IMR-90 (cell line): ENCODE data around the gene EFCC1. TPM values are rescaled to one million over a fixed set of nuclear protein-coding genes. Genes with fewer than 3 reads are reported as not detected.
A peak's percentile ranks its signal among the peaks of the same experiment; 100 is the strongest.

Experiments used
- ATAC-seq: fragments of 200-7000 bp; cut with Tn5 transposase; 2 replicates; pipeline ENCODE4 v1.9.1; 2020; ENCODE audit warnings: low read depth, mild to moderate bottlenecking, moderate library complexity
- BruUV-seq: library from RNA; stranded (reverse); fragments of 400-500 nt; replicated peaks from 2 replicates; lab custom pipeline; 2021; lab: Mats Ljungman, UMichigan
- CTCF ChIA-PET: fragments of 300-600 bp; formaldehyde crosslinking; extraction: SDS; loops from one replicate; lab custom pipeline; 2021; ENCODE audit warnings: antibody characterized with exemption; lab: Yijun Ruan, JAX
- POLR2A ChIA-PET: fragments of 300-600 bp; sonication (Branson Sonifier 250); formaldehyde crosslinking; loops from one replicate; lab custom pipeline; 2022; ENCODE audit warnings: antibody characterized with exemption; ENCODE audit not compliant: unreplicated experiment; lab: Charles Lee
- DNase-seq: peaks from one replicate; pipeline ENCODE4 v3.0.0; 2013
- H2AFZ ChIP-seq: replicated peaks from 2 replicates; pipeline ENCODE3; 2013; ENCODE audit warnings: low read length, mild to moderate bottlenecking; ENCODE audit not compliant: poor library complexity
- H2AK5ac ChIP-seq: 2 replicates; pipeline ENCODE4 v1.6.1; 2013; ENCODE audit warnings: low read depth, low read length, inconsistent platforms
- H2AK9ac ChIP-seq: replicated peaks from 2 replicates; pipeline ENCODE3; 2013; ENCODE audit warnings: mild to moderate bottlenecking, low read depth, low read length, moderate library complexity; ENCODE audit not compliant: poor library complexity
- H2BK120ac ChIP-seq: 2 replicates; pipeline ENCODE4 v1.6.1; 2013; ENCODE audit warnings: low read depth, low read length, inconsistent platforms
- H2BK15ac ChIP-seq: 3 replicates; pipeline ENCODE4 v1.6.1; 2013; ENCODE audit warnings: low read depth, low read length, inconsistent platforms
- H2BK20ac ChIP-seq: 2 replicates; pipeline ENCODE4 v1.6.1; 2013; ENCODE audit warnings: low read depth, mild to moderate bottlenecking, inconsistent platforms, low read length, moderate library complexity
- H2BK5ac ChIP-seq: 2 replicates; pipeline ENCODE4 v1.6.1; 2013; ENCODE audit warnings: mild to moderate bottlenecking, low read depth, low read length, inconsistent platforms; ENCODE audit not compliant: poor library complexity, severe bottlenecking
- H3K14ac ChIP-seq: replicated peaks from 2 replicates; pipeline ENCODE4 v1.6.1; 2013; ENCODE audit warnings: low read depth, low read length, inconsistent platforms
- H3K18ac ChIP-seq: 2 replicates; pipeline ENCODE4 v1.6.1; 2013; ENCODE audit warnings: low read depth, low read length, control low read depth
- H3K23ac ChIP-seq: 2 replicates; pipeline ENCODE4 v1.6.1; 2013; ENCODE audit warnings: low read depth, low read length, inconsistent platforms
- H3K27ac ChIP-seq: 2 replicates; pipeline ENCODE4 v1.5.1; 2013; ENCODE audit warnings: mild to moderate bottlenecking, control low read depth, low read length; ENCODE audit not compliant: insufficient read depth
- H3K27me3 ChIP-seq: 2 replicates; pipeline ENCODE4 v1.6.1; 2013; ENCODE audit warnings: low read length; ENCODE audit not compliant: control insufficient read depth, insufficient read depth
- H3K36me3 ChIP-seq: 2 replicates; pipeline ENCODE4 v1.6.1; 2013; ENCODE audit warnings: low read length, mixed read lengths; ENCODE audit not compliant: control insufficient read depth, insufficient read depth
- H3K4ac ChIP-seq: 2 replicates; pipeline ENCODE4 v1.6.1; 2013; ENCODE audit warnings: low read depth, low read length, inconsistent platforms
- H3K4me1 ChIP-seq: 2 replicates; pipeline ENCODE4 v1.6.1; 2013; ENCODE audit warnings: low read length, mixed read lengths; ENCODE audit not compliant: control insufficient read depth, insufficient read depth
- H3K4me2 ChIP-seq: 2 replicates; pipeline ENCODE4 v1.6.1; 2013; ENCODE audit warnings: low read depth, mild to moderate bottlenecking, control low read depth, low read length, moderate library complexity
- H3K4me3 ChIP-seq: 2 replicates; pipeline ENCODE4 v1.5.1; 2013; ENCODE audit warnings: low read depth, mild to moderate bottlenecking, control low read depth, low read length, moderate library complexity; ENCODE audit not compliant: insufficient read depth
- H3K56ac ChIP-seq: 2 replicates; pipeline ENCODE4 v1.6.1; 2013; ENCODE audit warnings: low read length, inconsistent platforms; ENCODE audit not compliant: insufficient read depth; ENCODE audit errors: extremely low read depth
- H3K79me1 ChIP-seq, 2 experiments: 2 replicates each; pipeline ENCODE4 v1.6.1; 2013; ENCODE audit warnings: low read length in 2 of 2, inconsistent platforms in 1 of 2, low read depth in 1 of 2
- H3K9ac ChIP-seq: 2 replicates; pipeline ENCODE4 v1.6.1; 2013; ENCODE audit warnings: low read depth, low read length, control low read depth
- H3K9me1 ChIP-seq: 2 replicates; pipeline ENCODE4 v1.6.1; 2013; ENCODE audit warnings: low read length, inconsistent platforms; ENCODE audit not compliant: insufficient read depth
- H3K9me3 ChIP-seq: 2 replicates; pipeline ENCODE4 v1.6.1; 2013; ENCODE audit warnings: low read length; ENCODE audit not compliant: control insufficient read depth, insufficient read depth
- H4K20me1 ChIP-seq: 2 replicates; pipeline ENCODE4 v1.6.1; 2013; ENCODE audit warnings: low read length, inconsistent platforms; ENCODE audit not compliant: insufficient read depth
- H4K5ac ChIP-seq: 2 replicates; pipeline ENCODE4 v1.6.1; 2013; ENCODE audit warnings: mild to moderate bottlenecking, low read depth, low read length, control low read depth
- H4K8ac ChIP-seq, 2 experiments: 2 replicates each; pipeline ENCODE4 v1.6.1; 2013; ENCODE audit warnings: low read depth in 2 of 2, low read length in 2 of 2, control low read depth in 1 of 2, inconsistent platforms in 1 of 2
- H4K91ac ChIP-seq: 2 replicates; pipeline ENCODE4 v1.6.1; 2013; ENCODE audit warnings: low read depth, low read length, inconsistent platforms; ENCODE audit not compliant: insufficient read depth
- CEBPB ChIP-seq: IDR thresholded peaks from 2 replicates; pipeline ENCODE4 v1.6.1; 2012; ENCODE audit warnings: low read depth, low read length, improper control_type of control experiment
- CHD1 ChIP-seq: IDR thresholded peaks from 2 replicates; pipeline ENCODE4 v1.6.1; 2012; ENCODE audit warnings: low read depth, low read length, improper control_type of control experiment
- FOS ChIP-seq: fragments of 150-350 bp; IDR thresholded peaks from 2 replicates; pipeline ENCODE4 v1.6.1; 2016; ENCODE audit warnings: low read depth, low read length
- MAFK ChIP-seq: IDR thresholded peaks from 2 replicates; pipeline ENCODE4 v1.6.1; 2012; ENCODE audit warnings: low read depth, low read length, improper control_type of control experiment
- MXI1 ChIP-seq: IDR thresholded peaks from 2 replicates; pipeline ENCODE4 v1.6.1; 2012; ENCODE audit warnings: low read depth, mild to moderate bottlenecking, low read length, moderate library complexity, borderline replicate concordance
- NFE2L2 ChIP-seq: fragments of 150-350 bp; IDR thresholded peaks from 2 replicates; pipeline ENCODE4 v1.6.1; 2016; ENCODE audit warnings: low read depth, mild to moderate bottlenecking, low read length
- POLR2A ChIP-seq: IDR thresholded peaks from 2 replicates; pipeline ENCODE4 v1.6.1; 2012; ENCODE audit warnings: mild to moderate bottlenecking, low read depth, low read length
- RAD21 ChIP-seq: IDR thresholded peaks from 2 replicates; pipeline ENCODE4 v1.6.1; 2012; ENCODE audit warnings: low read length, improper control_type of control experiment
- RCOR1 ChIP-seq: IDR thresholded peaks from 2 replicates; pipeline ENCODE4 v1.6.1; 2012; ENCODE audit warnings: mild to moderate bottlenecking, low read length, improper control_type of control experiment; ENCODE audit not compliant: insufficient replicate concordance
- RFX5 ChIP-seq: IDR thresholded peaks from 2 replicates; pipeline ENCODE4 v1.8.0; 2012; ENCODE audit warnings: low read depth, mild to moderate bottlenecking, low read length, moderate library complexity
- SMC3 ChIP-seq: fragments of 150-350 bp; IDR thresholded peaks from 2 replicates; pipeline ENCODE4 v1.6.1; 2016; ENCODE audit warnings: low read depth, mild to moderate bottlenecking, antibody characterized with exemption, low read length, moderate library complexity
- WGBS, 2 experiments: methylation state at CpG; one replicate each; pipeline versions ENCODE4 v1.1.5 to v1.1.7; 2013; ENCODE audit warnings: missing lambda C conversion rate in 2 of 2; ENCODE audit not compliant: insufficient read length in 1 of 2; ENCODE audit errors: extremely low coverage in 2 of 2; 5-methylcytosine and 5-hydroxymethylcytosine counted together
- dilution Hi-C: fragments of 300-500 bp; cut with HindIII; formaldehyde crosslinking; loops from one replicate; pipeline ENCODE4 v1.14.3; 2018; ENCODE audit warnings: low sequenced_read_pairs; ENCODE audit not compliant: unreplicated experiment
- in situ Hi-C: fragments of 300-500 bp; cut with MboI; formaldehyde crosslinking; loops from 3 replicates; pipeline ENCODE4 v1.14.3; 2019; ENCODE audit warnings: low sequenced_read_pairs, inconsistent platforms, mixed read lengths
- intact Hi-C: fragments of 100-400 bp; cut with micrococcal nuclease; formaldehyde crosslinking; loops from 2 replicates; pipeline ENCODE4 v1.10.0; 2022
- polyA plus RNA-seq, 3 experiments: library from polyadenylated mRNA; depleted of rRNA; stranded (reverse); fragments of >200 nt; gene quantifications; 2 replicates each; pipeline ENCODE4 v1.2.3, GENCODE V29; 2012; ENCODE audit warnings: low replicate concordance in 1 of 3
- total RNA-seq: library from RNA; depleted of rRNA; stranded (reverse); fragments of >200 nt; gene quantifications from 2 replicates; pipeline ENCODE4 v1.2.3, GENCODE V29; 2012
- TF ChIP-seq, protein P1 (sequence below): fragments of 150-350 bp; IDR thresholded peaks from 2 replicates; pipeline ENCODE4 v1.6.1; 2016; ENCODE audit warnings: low read depth, mild to moderate bottlenecking, low read length, moderate library complexity, borderline replicate concordance
- TF ChIP-seq, protein P2 (sequence below): fragments of 150-350 bp; IDR thresholded peaks from 2 replicates; pipeline ENCODE4 v1.6.1; 2017; ENCODE audit warnings: mild to moderate bottlenecking, antibody characterized with exemption, low read length, low read depth

Gene EFCC1
- total and polyA plus RNA-seq, 2 of the 4 experiments (the other 2 are of a cell fraction), result not detected

GRCh38 chr3:129016356-129016719 lies 15.2 kb downstream of the EFCC1 start:
- ChIA-PET CTCF (interaction anchor here (0.6 to 1.7 kb wide), 4 partner anchors 14 to 127 kb away, joined by 3 to 9 read pairs (median 5); no protein-coding TSS in a partner anchor), POLR2A (interaction anchor here (1.3 kb wide), 1 partner anchor 11 kb away, joined by 6 read pairs; no protein-coding TSS in a partner anchor)
- no peak overlapping the region for H3K4me3 ChIP-seq
- peaks cover 7% of the 10 kb centered on the region; the same call in 1 of the 2 replicates for H3K27me3 ChIP-seq
- H3K4me1 ChIP-seq, result peaks cover 20% of the 10 kb centered on the region
- H3K27ac ChIP-seq, result no peak overlapping the region
- H3K23ac ChIP-seq, result no peak overlapping the region
- H2AK5ac ChIP-seq, result peak overlapping the region; percentile 69; the same call in 1 of the 2 replicates
- 91% methylated on average over 5 of the region's 6 CpGs; no CpG with 5 or more reads in 1 of the 2 experiments for WGBS, 2 experiments
- H3K36me3 ChIP-seq, result no peaks in the 10 kb centered on the region
- H4K5ac ChIP-seq, result no peak overlapping the region
- no peak overlapping the region for H2BK5ac ChIP-seq
- H2AFZ ChIP-seq, result peak overlapping the region; percentile 21
- BruUV-seq, result no TSS peak
- in situ Hi-C loops (no loop called here), dilution Hi-C loops (no loop called here), intact Hi-C loops (no loop called here)
- H4K8ac ChIP-seq, result no peak overlapping the region; a peak in 1 of 4 replicates
- H4K91ac ChIP-seq, result 0 out of 2 replicates have a peak overlapping the region, but pooled peaks have one; percentile 19
- no peak for ATAC-seq
- peak overlapping the region; percentile 74; the same call in 2 of the 3 replicates for H2BK15ac ChIP-seq
- H3K14ac ChIP-seq, result no peak overlapping the region
- TF ChIP-seq, protein P1, sequence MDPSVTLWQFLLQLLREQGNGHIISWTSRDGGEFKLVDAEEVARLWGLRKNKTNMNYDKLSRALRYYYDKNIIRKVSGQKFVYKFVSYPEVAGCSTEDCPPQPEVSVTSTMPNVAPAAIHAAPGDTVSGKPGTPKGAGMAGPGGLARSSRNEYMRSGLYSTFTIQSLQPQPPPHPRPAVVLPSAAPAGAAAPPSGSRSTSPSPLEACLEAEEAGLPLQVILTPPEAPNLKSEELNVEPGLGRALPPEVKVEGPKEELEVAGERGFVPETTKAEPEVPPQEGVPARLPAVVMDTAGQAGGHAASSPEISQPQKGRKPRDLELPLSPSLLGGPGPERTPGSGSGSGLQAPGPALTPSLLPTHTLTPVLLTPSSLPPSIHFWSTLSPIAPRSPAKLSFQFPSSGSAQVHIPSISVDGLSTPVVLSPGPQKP, result no peak
- TF ChIP-seq NFE2L2 (no peak), MXI1 (no peak), FOS (no peak), CHD1 (no peak), POLR2A (no peak), RCOR1 (no peak), RFX5 (no peak), SMC3 (no peak), RAD21 (no peak), MAFK (no peak), CEBPB (no peak)
- TF ChIP-seq, protein P2, sequence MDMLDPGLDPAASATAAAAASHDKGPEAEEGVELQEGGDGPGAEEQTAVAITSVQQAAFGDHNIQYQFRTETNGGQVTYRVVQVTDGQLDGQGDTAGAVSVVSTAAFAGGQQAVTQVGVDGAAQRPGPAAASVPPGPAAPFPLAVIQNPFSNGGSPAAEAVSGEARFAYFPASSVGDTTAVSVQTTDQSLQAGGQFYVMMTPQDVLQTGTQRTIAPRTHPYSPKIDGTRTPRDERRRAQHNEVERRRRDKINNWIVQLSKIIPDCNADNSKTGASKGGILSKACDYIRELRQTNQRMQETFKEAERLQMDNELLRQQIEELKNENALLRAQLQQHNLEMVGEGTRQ, result no peak
- no peaks in the 10 kb centered on the region for H3K79me1 ChIP-seq
- H2BK120ac ChIP-seq, result peak overlapping the region; percentile 77
- peaks cover 11% of the 10 kb centered on the region for H3K9me1 ChIP-seq
- no peak for DNase-seq
- H2AK9ac ChIP-seq, result no peak overlapping the region
- H3K56ac ChIP-seq, result no peak overlapping the region
- H3K4me2 ChIP-seq, result no peak overlapping the region
- H3K9me3 ChIP-seq, result no peaks in the 10 kb centered on the region
- peak overlapping the region; percentile 14; the same call in 1 of the 2 replicates for H3K4ac ChIP-seq
- H3K9ac ChIP-seq, result no peak overlapping the region
- no peaks in the 10 kb centered on the region for H4K20me1 ChIP-seq
- H3K18ac ChIP-seq, result 0 out of 2 replicates have a peak overlapping the region, but pooled peaks have one; percentile 43
- peak overlapping the region; percentile 38; the same call in 1 of the 2 replicates for H2BK20ac ChIP-seq
